Endothelial cell of umbilical vein (primary cell): Measurements from ENCODE around the gene IL1R1. TPM values are rescaled to one million over a fixed set of nuclear protein-coding genes. Genes with fewer than 3 reads are reported as not detected.

ENCODE experiments used
- BruUV-seq: library from RNA; stranded (reverse); fragments of 400-500 nt; replicated peaks from 2 replicates; lab custom pipeline; 2021; lab: Mats Ljungman, UMichigan
- CTCF ChIA-PET: fragments of 300-600, 350-600 bp; sonication (Branson Sonifier 250); formaldehyde crosslinking; loops from one replicate; lab custom pipeline; 2021; ENCODE audit warnings: antibody characterized with exemption, inconsistent platforms; lab: Charles Lee
- POLR2A ChIA-PET: fragments of 300-600, 350-600 bp; sonication (Branson Sonifier 250); formaldehyde crosslinking; loops from one replicate; lab custom pipeline; 2021; ENCODE audit warnings: antibody characterized with exemption, inconsistent platforms; lab: Charles Lee
- DNase-seq: peaks from one replicate; pipeline ENCODE4 v3.0.0-alpha.2; 2011; ENCODE audit warnings: low read depth, low spot score
- FAIRE-seq: peaks from 2 replicates; lab custom pipeline; 2011; peaks lifted over from hg19 to GRCh38; lab: Jason Lieb, UNC
- H2AFZ ChIP-seq: 2 replicates; pipeline ENCODE4 v1.6.0; 2012; ENCODE audit warnings: low read depth, low read length, control low read depth, inconsistent platforms
- H3K27ac ChIP-seq: 2 replicates; pipeline ENCODE4 v1.5.1; 2011; ENCODE audit warnings: low read depth, mild to moderate bottlenecking, control low read depth, low read length, moderate library complexity; ENCODE audit not compliant: insufficient read depth
- H3K27me3 ChIP-seq, 2 experiments: 2 replicates each; pipeline versions ENCODE4 v1.6.0 to v1.6.1; 2011; ENCODE audit warnings: low read length in 2 of 2, mixed read lengths in 1 of 2; ENCODE audit not compliant: control insufficient read depth in 2 of 2, insufficient read depth in 2 of 2
- H3K36me3 ChIP-seq, 2 experiments: 2 replicates in 1 of 2; 3 replicates in 1 of 2; pipeline ENCODE4 v1.5.1; 2011; ENCODE audit warnings: low read length in 2 of 2, mild to moderate bottlenecking in 1 of 2, moderate library complexity in 1 of 2; ENCODE audit not compliant: control insufficient read depth in 2 of 2, insufficient read depth in 2 of 2; ENCODE audit errors: extremely low read depth in 1 of 2
- H3K4me1 ChIP-seq: 3 replicates; pipeline ENCODE4 v1.5.1; 2011; ENCODE audit warnings: mild to moderate bottlenecking, low read length; ENCODE audit not compliant: control insufficient read depth, insufficient read depth; ENCODE audit errors: extremely low read depth
- H3K4me2 ChIP-seq: 2 replicates; pipeline ENCODE4 v1.6.1; 2011; ENCODE audit warnings: low read length, control low read depth, mixed read lengths; ENCODE audit not compliant: insufficient read depth
- H3K4me3 ChIP-seq, 3 experiments: fragments of 200-600 bp in 1 of 3; sonication (generic), shearing (Covaris generic) in 1 of 3; replicated peaks in 1 of 3; 2 replicates each; pipeline ENCODE4 v1.5.1; 2011 to 2016; ENCODE audit warnings: control low read depth in 3 of 3, low read length in 3 of 3, mild to moderate bottlenecking in 2 of 3, inconsistent platforms in 1 of 3, low read depth in 1 of 3, moderate library complexity in 1 of 3; ENCODE audit not compliant: insufficient read depth in 1 of 3
- H3K79me2 ChIP-seq: 2 replicates; pipeline ENCODE4 v1.6.0; 2012; ENCODE audit warnings: low read length, inconsistent platforms; ENCODE audit not compliant: control insufficient read depth, insufficient read depth
- H3K9ac ChIP-seq: replicated peaks from 2 replicates; pipeline ENCODE3; 2011; ENCODE audit warnings: low read length, control low read depth; ENCODE audit not compliant: insufficient read depth; ENCODE audit errors: extremely low read depth
- H3K9me1 ChIP-seq: replicated peaks from 3 replicates; pipeline ENCODE4 v1.6.0; 2011; ENCODE audit warnings: mild to moderate bottlenecking, low read length; ENCODE audit not compliant: control insufficient read depth, insufficient read depth; ENCODE audit errors: extremely low read depth
- H3K9me3 ChIP-seq: replicated peaks from 2 replicates; pipeline ENCODE4 v1.5.1; 2012; ENCODE audit warnings: low read length, inconsistent platforms; ENCODE audit not compliant: control insufficient read depth, insufficient read depth
- H4K20me1 ChIP-seq: replicated peaks from 2 replicates; pipeline ENCODE3; 2011; ENCODE audit warnings: mild to moderate bottlenecking, low read length; ENCODE audit not compliant: control insufficient read depth, insufficient read depth; ENCODE audit errors: extremely low read depth
- EZH2 ChIP-seq: IDR thresholded peaks from 2 replicates; pipeline ENCODE4 v1.6.1; 2012; ENCODE audit warnings: borderline replicate concordance, low read depth, mild to moderate bottlenecking, moderate library complexity, low read length, inconsistent platforms; ENCODE audit not compliant: severe bottlenecking
- GATA2 ChIP-seq: IDR thresholded peaks from 2 replicates; pipeline ENCODE4 v1.7.0; 2011; ENCODE audit warnings: low read depth, mild to moderate bottlenecking, moderate library complexity, mixed read lengths, low read length; ENCODE audit not compliant: insufficient read length, insufficient read depth
- JUN ChIP-seq: IDR thresholded peaks from 2 replicates; pipeline ENCODE4 v1.6.1; 2011; ENCODE audit warnings: borderline replicate concordance, low read depth; ENCODE audit not compliant: insufficient read length, insufficient read depth
- MAX ChIP-seq: IDR thresholded peaks from 2 replicates; pipeline ENCODE4 v1.6.1; 2011; ENCODE audit not compliant: insufficient read depth, insufficient read length
- MYC ChIP-seq: IDR thresholded peaks from one replicate; pipeline ENCODE4 v1.6.1; 2011; ENCODE audit warnings: mild to moderate bottlenecking, low read depth, low read length
- POLR2A ChIP-seq: IDR thresholded peaks from 2 replicates; pipeline ENCODE4 v1.6.1; 2012; ENCODE audit warnings: low read depth, mild to moderate bottlenecking, control low read depth, low read length
- dilution Hi-C: fragments of 300-500 bp; cut with MboI; formaldehyde crosslinking; loops from one replicate; pipeline ENCODE4 v1.15.0; 2019; ENCODE audit warnings: low sequenced_read_pairs; ENCODE audit not compliant: extremely low pct_ligation_motif_present
- intact Hi-C: fragments of 100-400 bp; cut with micrococcal nuclease; formaldehyde crosslinking; loops from one replicate; pipeline ENCODE4 v1.10.0; 2022
- polyA plus RNA-seq, 4 experiments: library from polyadenylated mRNA; depleted of rRNA in 3 of 4; stranded (reverse) in 3 of 4; unstranded in 1 of 4; fragments of >200 nt; gene quantifications; 2 replicates each; pipeline versions ENCODE4 v1.2.1 to v1.2.3, GENCODE V29; 2011 to 2012; ENCODE audit warnings: missing spikeins in 1 of 4
- total RNA-seq: library from RNA; stranded (reverse); gene quantifications from 2 replicates; pipeline ENCODE4 v1.2.3, GENCODE V29; 2021
- TF ChIP-seq, protein P1 (sequence below), 2 donors: IDR thresholded peaks; 1 replicate in 1 of 2; 2 replicates in 1 of 2; pipeline ENCODE4 v1.5.1; 2011; ENCODE audit warnings: low read length in 2 of 2, mild to moderate bottlenecking in 2 of 2, moderate library complexity in 2 of 2, control low read depth in 1 of 2, inconsistent platforms in 1 of 2, low read depth in 1 of 2; ENCODE audit not compliant: insufficient read depth in 1 of 2; ENCODE audit errors: extremely low read depth in 1 of 2

The IL1R1 gene
- total and polyA plus RNA-seq, 2 donors (not counting 3 experiments of a cell fraction or from before 2014, with no cell fraction given): 5.4 to 5.5 TPM

GRCh38 chr2:102107741-102108070 is 34.8 kb upstream of the IL1R1 start:
- POLR2A ChIA-PET: no interaction called here
- FAIRE-seq (no peak), DNase-seq (no peak)
- dilution Hi-C loops: no loop called here
- no peaks in the 10 kb centered on the region for H3K27me3 ChIP-seq
- CTCF ChIA-PET: interaction anchor here (1.2 kb wide), 1 partner anchor 10 kb away, joined by 3 read pairs; no protein-coding TSS in a partner anchor
- H2AFZ ChIP-seq: no peak overlapping the region
- no peak overlapping the region for H3K9ac ChIP-seq
- H3K4me3 ChIP-seq: no peak overlapping the region
- no peaks in the 10 kb centered on the region for H3K9me3 ChIP-seq
- H3K4me1 ChIP-seq: peaks cover 10% of the 10 kb centered on the region
- H3K27ac ChIP-seq: no peak overlapping the region
- TF ChIP-seq EZH2 (no peak), MYC (no peak), GATA2 (no peak), POLR2A (no peak), JUN (no peak), MAX (no peak)
- TF ChIP-seq, protein P1, sequence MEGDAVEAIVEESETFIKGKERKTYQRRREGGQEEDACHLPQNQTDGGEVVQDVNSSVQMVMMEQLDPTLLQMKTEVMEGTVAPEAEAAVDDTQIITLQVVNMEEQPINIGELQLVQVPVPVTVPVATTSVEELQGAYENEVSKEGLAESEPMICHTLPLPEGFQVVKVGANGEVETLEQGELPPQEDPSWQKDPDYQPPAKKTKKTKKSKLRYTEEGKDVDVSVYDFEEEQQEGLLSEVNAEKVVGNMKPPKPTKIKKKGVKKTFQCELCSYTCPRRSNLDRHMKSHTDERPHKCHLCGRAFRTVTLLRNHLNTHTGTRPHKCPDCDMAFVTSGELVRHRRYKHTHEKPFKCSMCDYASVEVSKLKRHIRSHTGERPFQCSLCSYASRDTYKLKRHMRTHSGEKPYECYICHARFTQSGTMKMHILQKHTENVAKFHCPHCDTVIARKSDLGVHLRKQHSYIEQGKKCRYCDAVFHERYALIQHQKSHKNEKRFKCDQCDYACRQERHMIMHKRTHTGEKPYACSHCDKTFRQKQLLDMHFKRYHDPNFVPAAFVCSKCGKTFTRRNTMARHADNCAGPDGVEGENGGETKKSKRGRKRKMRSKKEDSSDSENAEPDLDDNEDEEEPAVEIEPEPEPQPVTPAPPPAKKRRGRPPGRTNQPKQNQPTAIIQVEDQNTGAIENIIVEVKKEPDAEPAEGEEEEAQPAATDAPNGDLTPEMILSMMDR (IDR thresholded peaks at IDR 0.05; ENCODE audit: extremely low read depth in 1 of 2, insufficient read depth in 1 of 2, low read depth in 1 of 2, low read length in 2 of 2): no peak
- no peak overlapping the region for H3K4me2 ChIP-seq
- BruUV-seq: no TSS peak
- intact Hi-C loops: loop anchor here (5.0 kb wide), 1 partner anchor 135 kb away; no protein-coding TSS in a partner anchor
- no peaks in the 10 kb centered on the region for H3K36me3 ChIP-seq
- H3K79me2 ChIP-seq: no peaks in the 10 kb centered on the region
- H3K9me1 ChIP-seq: no peaks in the 10 kb centered on the region
- H4K20me1 ChIP-seq: no peaks in the 10 kb centered on the region
